ENCODE results near the gene ANKRD33B.
"Not testable (repeated sequence)": the region's sequence is repeated elsewhere in the genome, so short reads cannot be mapped to it uniquely, and the experiment has no call there.

The ANKRD33B gene

GRCh38 chr5:10658265-10658664 is 94.4 kb downstream of the ANKRD33B start:
- H3K9me3 ChIP-seq (ENCODE audit: insufficient read depth, low read length): no peaks in the 10 kb centered on the region
- no peak overlapping the region for H3K4me3 ChIP-seq (ENCODE audit: insufficient read length, low read depth)
- peaks cover 28% of the 10 kb centered on the region for H3K36me3 ChIP-seq (ENCODE audit: insufficient read depth, insufficient read length, low read length)
- no peaks in the 10 kb centered on the region for H3K27me3 ChIP-seq (ENCODE audit: insufficient read depth, insufficient read length)
- DNase-seq (ENCODE audit: low read depth, low spot score): no peak
- H3K9ac ChIP-seq (ENCODE audit: insufficient read length, low read depth): no peak overlapping the region
- H3K4me1 ChIP-seq (ENCODE audit: insufficient read depth, insufficient read length): peaks cover 2% of the 10 kb centered on the region
- no peak for TF ChIP-seq YY1 (IDR thresholded peaks at IDR 0.05; ENCODE audit: insufficient read depth, insufficient read length)
- no peak for TF ChIP-seq SUZ12 (IDR thresholded peaks at IDR 0.05; ENCODE audit: extremely low read depth, insufficient read depth, insufficient read length)
- no peak for TF ChIP-seq ZNF274 (IDR thresholded peaks at IDR 0.05; ENCODE audit: low read depth, low read length)

DNA sequence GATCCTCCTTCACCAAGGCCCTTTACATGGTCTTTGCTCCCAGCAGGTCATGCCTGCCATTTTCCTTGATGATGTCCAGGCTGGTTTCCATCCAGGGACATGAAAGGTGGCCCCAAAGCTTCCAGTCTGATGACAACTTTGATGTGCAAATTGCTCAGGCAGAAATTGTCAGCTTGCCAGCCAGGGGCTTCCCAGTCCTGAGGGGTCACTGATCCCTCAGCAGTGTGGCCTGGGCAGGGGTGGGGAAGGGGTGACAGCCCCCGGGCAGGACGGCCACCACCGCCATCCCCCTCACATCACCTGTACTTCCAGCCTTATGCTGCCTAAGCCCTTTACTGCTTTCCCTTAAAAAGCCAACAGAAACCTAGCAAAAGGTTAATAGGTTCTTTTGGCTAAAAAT is 96.3 kb downstream of the ANKRD33B start:
- no peaks in the 10 kb centered on the region for H3K4me1 ChIP-seq (ENCODE audit: insufficient read depth, insufficient read length)
- H3K27me3 ChIP-seq (ENCODE audit: insufficient read depth, insufficient read length): no peaks in the 10 kb centered on the region
- H3K4me3 ChIP-seq (ENCODE audit: insufficient read length, low read depth): no peak overlapping the region
- H3K9ac ChIP-seq (ENCODE audit: insufficient read length, low read depth): no peak overlapping the region
- TF ChIP-seq YY1 (IDR thresholded peaks at IDR 0.05; ENCODE audit: insufficient read depth, insufficient read length): no peak
- TF ChIP-seq SUZ12 (IDR thresholded peaks at IDR 0.05; ENCODE audit: extremely low read depth, insufficient read depth, insufficient read length): no peak
- no peak for TF ChIP-seq ZNF274 (IDR thresholded peaks at IDR 0.05; ENCODE audit: low read depth, low read length)
- H3K9me3 ChIP-seq (ENCODE audit: insufficient read depth, low read length): no peaks in the 10 kb centered on the region
- no peak for DNase-seq (ENCODE audit: low read depth, low spot score)
- peaks cover 11% of the 10 kb centered on the region for H3K36me3 ChIP-seq (ENCODE audit: insufficient read depth, insufficient read length, low read length)

GRCh38 chr5:10660720-10661387 is 97.0 kb downstream of the ANKRD33B start:
- TF ChIP-seq ZNF274 (IDR thresholded peaks at IDR 0.05; ENCODE audit: low read depth, low read length): no peak
- TF ChIP-seq SUZ12 (IDR thresholded peaks at IDR 0.05; ENCODE audit: extremely low read depth, insufficient read depth, insufficient read length): no peak
- no peak for TF ChIP-seq YY1 (IDR thresholded peaks at IDR 0.05; ENCODE audit: insufficient read depth, insufficient read length)
- DNase-seq (ENCODE audit: low read depth, low spot score): no peak
- Histone ChIP-seq H3K9me3 (ENCODE audit: insufficient read depth, low read length) (no peaks in the 10 kb centered on the region), H3K27me3 (ENCODE audit: insufficient read depth, insufficient read length) (no peaks in the 10 kb centered on the region), H3K36me3 (ENCODE audit: insufficient read depth, insufficient read length, low read length) (peaks cover 7% of the 10 kb centered on the region), H3K9ac (ENCODE audit: insufficient read length, low read depth) (no peak overlapping the region), H3K4me3 (ENCODE audit: insufficient read length, low read depth) (no peak overlapping the region), H3K4me1 (ENCODE audit: insufficient read depth, insufficient read length) (no peaks in the 10 kb centered on the region)

DNA sequence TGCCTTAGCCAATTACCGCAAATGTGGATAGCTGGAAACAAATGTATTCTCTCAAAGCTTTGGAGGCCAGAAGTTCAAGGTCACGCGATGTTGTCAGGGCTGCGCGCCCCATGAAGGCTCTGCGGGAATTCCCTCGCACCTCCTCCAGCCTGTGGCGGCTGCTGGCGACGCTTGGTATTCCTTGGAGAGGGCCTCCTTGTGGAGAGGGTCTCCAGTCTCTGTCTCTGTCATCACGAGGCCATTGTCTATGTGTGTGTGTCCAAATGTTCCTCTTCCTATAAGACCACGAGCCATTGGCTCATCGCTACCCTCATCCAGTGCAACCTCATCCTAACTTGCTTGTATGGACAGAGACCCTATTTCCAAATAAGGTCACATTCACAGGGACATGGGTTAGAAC is 97.5 kb downstream of the ANKRD33B start:
- H3K9ac ChIP-seq (ENCODE audit: insufficient read length, low read depth): no peak overlapping the region
- H3K36me3 ChIP-seq (ENCODE audit: insufficient read depth, insufficient read length, low read length): peaks cover 3% of the 10 kb centered on the region
- H3K4me1 ChIP-seq (ENCODE audit: insufficient read depth, insufficient read length): no peaks in the 10 kb centered on the region
- no peak overlapping the region for H3K4me3 ChIP-seq (ENCODE audit: insufficient read length, low read depth)
- H3K9me3 ChIP-seq (ENCODE audit: insufficient read depth, low read length): no peaks in the 10 kb centered on the region
- DNase-seq (ENCODE audit: low read depth, low spot score): no peak
- H3K27me3 ChIP-seq (ENCODE audit: insufficient read depth, insufficient read length): no peaks in the 10 kb centered on the region
- TF ChIP-seq ZNF274 (IDR thresholded peaks at IDR 0.05; ENCODE audit: low read depth, low read length) (no peak), YY1 (IDR thresholded peaks at IDR 0.05; ENCODE audit: insufficient read depth, insufficient read length) (no peak), SUZ12 (IDR thresholded peaks at IDR 0.05; ENCODE audit: extremely low read depth, insufficient read depth, insufficient read length) (no peak)

GRCh38 chr5:10662083-10662482 is 98.2 kb downstream of the ANKRD33B start:
- no peak for DNase-seq (ENCODE audit: low read depth, low spot score)
- Histone ChIP-seq H3K27me3 (ENCODE audit: insufficient read depth, insufficient read length) (no peaks in the 10 kb centered on the region), H3K9ac (ENCODE audit: insufficient read length, low read depth) (no peak overlapping the region), H3K36me3 (ENCODE audit: insufficient read depth, insufficient read length, low read length) (no peaks in the 10 kb centered on the region), H3K4me1 (ENCODE audit: insufficient read depth, insufficient read length) (no peaks in the 10 kb centered on the region), H3K9me3 (ENCODE audit: insufficient read depth, low read length) (no peaks in the 10 kb centered on the region), H3K4me3 (ENCODE audit: insufficient read length, low read depth) (no peak overlapping the region)
- TF ChIP-seq SUZ12 (IDR thresholded peaks at IDR 0.05; ENCODE audit: extremely low read depth, insufficient read depth, insufficient read length) (no peak), ZNF274 (IDR thresholded peaks at IDR 0.05; ENCODE audit: low read depth, low read length) (no peak), YY1 (IDR thresholded peaks at IDR 0.05; ENCODE audit: insufficient read depth, insufficient read length) (no peak)

DNA sequence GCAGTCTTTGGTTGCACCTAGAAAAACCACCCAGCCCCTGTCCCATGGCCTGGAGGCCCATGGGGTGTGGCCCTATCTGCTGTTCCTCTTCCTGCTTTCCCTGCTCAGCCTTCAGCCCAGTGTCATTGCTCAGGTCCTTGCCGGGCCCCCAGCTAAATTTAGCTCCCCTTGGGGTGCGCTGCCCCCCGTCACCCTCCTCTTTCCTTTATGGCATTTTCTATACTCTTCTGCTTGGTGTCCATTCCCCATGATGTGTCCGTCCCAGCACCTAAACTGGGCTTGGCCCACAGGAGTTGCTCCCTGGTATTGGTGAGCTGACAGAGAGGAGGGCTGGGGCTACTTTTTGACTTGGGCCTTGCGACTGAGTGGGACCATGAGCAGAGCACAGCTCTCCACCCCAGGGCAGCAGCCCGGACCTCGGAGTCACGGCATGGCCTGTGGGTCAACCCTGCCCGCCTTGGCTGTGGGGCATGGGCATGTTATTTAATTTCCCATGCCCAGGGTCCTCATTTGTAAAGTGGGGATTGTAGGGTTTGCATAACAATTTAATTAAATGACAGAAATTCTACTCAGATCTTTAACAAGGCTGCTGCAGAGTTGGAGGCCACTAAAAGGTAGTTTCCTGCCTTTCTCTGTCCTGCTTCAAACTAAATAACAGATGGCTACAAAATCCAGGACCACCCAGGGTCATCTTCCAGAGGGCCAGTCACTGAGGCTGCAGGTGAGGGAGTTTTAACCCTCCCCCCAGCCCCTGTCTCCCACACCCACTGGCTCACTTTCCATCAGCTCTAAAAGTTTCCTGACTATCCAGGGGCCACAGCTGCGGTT is 99.0 kb downstream of the ANKRD33B start:
- H3K4me3 ChIP-seq (ENCODE audit: insufficient read length, low read depth): no peak overlapping the region
- no peaks in the 10 kb centered on the region for H3K36me3 ChIP-seq (ENCODE audit: insufficient read depth, insufficient read length, low read length)
- DNase-seq (ENCODE audit: low read depth, low spot score): no peak
- TF ChIP-seq SUZ12 (IDR thresholded peaks at IDR 0.05; ENCODE audit: extremely low read depth, insufficient read depth, insufficient read length) (no peak), YY1 (IDR thresholded peaks at IDR 0.05; ENCODE audit: insufficient read depth, insufficient read length) (no peak), ZNF274 (IDR thresholded peaks at IDR 0.05; ENCODE audit: low read depth, low read length) (no peak)
- H3K9ac ChIP-seq (ENCODE audit: insufficient read length, low read depth): peak overlapping the region; percentile 4
- H3K4me1 ChIP-seq (ENCODE audit: insufficient read depth, insufficient read length): no peaks in the 10 kb centered on the region
- no peaks in the 10 kb centered on the region for H3K27me3 ChIP-seq (ENCODE audit: insufficient read depth, insufficient read length)
- no peaks in the 10 kb centered on the region for H3K9me3 ChIP-seq (ENCODE audit: insufficient read depth, low read length)

DNA sequence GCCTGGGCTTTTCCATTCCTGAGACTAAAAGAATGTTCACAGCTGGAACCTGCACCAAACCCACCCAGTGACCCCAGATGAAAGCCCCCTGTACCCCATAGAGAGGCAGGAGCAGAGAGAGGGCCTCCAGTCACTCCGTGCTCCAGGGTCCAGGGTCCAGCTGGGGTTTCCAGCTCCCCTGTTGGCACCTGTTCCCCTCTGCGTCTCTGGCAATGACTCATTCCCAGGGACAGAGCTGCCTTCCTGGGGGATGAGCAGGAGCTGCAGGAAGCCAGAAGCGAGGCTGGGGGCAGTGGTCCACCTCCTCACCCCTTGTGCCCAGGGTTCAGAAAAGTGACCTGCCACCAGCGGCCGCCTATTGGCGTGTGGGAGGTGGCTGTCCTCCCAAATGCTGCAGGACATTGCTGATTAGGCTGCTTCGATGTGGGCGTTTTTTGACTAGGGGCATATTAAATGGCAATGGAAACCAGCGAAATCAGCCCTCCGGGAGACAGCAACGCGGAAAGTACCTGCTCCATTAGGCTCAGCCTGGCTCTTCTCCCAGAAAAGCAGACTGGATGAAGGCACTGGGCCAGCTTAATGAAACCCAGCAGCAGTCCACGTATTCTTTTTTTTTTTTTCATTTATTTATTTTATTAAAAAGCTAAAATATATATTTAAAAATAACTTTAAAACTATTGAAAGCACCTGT is 99.8 kb downstream of the ANKRD33B start:
- Histone ChIP-seq H3K4me1 (ENCODE audit: insufficient read depth, insufficient read length) (no peaks in the 10 kb centered on the region), H3K4me3 (ENCODE audit: insufficient read length, low read depth) (no peak overlapping the region)
- no peak for TF ChIP-seq ZNF274 (IDR thresholded peaks at IDR 0.05; ENCODE audit: low read depth, low read length)
- TF ChIP-seq SUZ12 (IDR thresholded peaks at IDR 0.05; ENCODE audit: extremely low read depth, insufficient read depth, insufficient read length): no peak
- TF ChIP-seq YY1 (IDR thresholded peaks at IDR 0.05; ENCODE audit: insufficient read depth, insufficient read length): no peak

DNA sequence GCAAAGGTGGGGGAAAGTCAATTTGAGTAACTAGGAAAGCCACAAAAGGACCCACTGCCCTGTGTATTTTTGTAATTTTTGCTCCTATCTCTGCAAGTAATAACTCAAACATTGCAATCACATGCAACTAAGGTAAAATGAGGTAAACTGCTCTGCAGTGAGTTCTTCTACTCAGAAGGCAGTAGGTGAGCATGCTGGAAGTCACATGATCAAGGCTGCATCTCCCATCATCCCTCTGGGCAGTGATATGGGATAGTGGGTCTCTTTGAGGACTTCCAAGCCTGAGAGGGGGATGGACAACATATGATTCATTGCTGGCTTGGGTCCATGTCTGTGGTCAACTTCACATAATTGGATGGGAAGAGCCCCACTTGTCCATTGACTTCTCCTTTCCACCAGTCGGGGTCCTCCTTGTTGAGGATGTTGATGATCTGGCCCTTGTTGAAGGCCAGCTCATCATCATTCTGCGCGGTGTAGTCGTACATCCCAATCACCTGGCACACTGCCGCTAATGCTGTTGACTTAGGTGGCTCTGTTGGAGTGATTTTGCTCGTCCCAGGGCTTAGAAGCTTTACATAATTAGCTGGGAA is 100.4 kb downstream of the ANKRD33B start:
- H3K9ac ChIP-seq (ENCODE audit: insufficient read length, low read depth); H3K4me3 ChIP-seq (ENCODE audit: insufficient read length, low read depth); H3K27me3 ChIP-seq (ENCODE audit: insufficient read depth, insufficient read length); DNase-seq (ENCODE audit: low read depth, low spot score); H3K4me1 ChIP-seq (ENCODE audit: insufficient read depth, insufficient read length); H3K36me3 ChIP-seq (ENCODE audit: insufficient read depth, insufficient read length, low read length); H3K9me3 ChIP-seq (ENCODE audit: insufficient read depth, low read length): not testable (repeated sequence)

More for the DNA sequence above, 99.8 kb downstream of the ANKRD33B start:
- peak overlapping the region; percentile 4 for H3K9ac ChIP-seq (ENCODE audit: insufficient read length, low read depth)
- no peaks in the 10 kb centered on the region for H3K36me3 ChIP-seq (ENCODE audit: insufficient read depth, insufficient read length, low read length)
- no peaks in the 10 kb centered on the region for H3K27me3 ChIP-seq (ENCODE audit: insufficient read depth, insufficient read length)
- no peaks in the 10 kb centered on the region for H3K9me3 ChIP-seq (ENCODE audit: insufficient read depth, low read length)
- no peak for DNase-seq (ENCODE audit: low read depth, low spot score)

All from NT2/D1 (cell line).